Tibial artery (tissue), 4 donors: Measurements from ENCODE around the gene SLC22A13.

Source experiments
- DNase-seq, 2 donors: peaks; one replicate each; pipeline ENCODE4 v3.0.0-alpha.2; 2019
- H3K27ac ChIP-seq, 2 donors: fragments of 200-600 bp; sonication (generic) in 1 of 2; 1 replicate in 1 of 2; 2 replicates in 1 of 2; pipeline ENCODE4 v1.5.1; 2018 to 2019; ENCODE audit warnings: mild to moderate bottlenecking in 1 of 2
- H3K27me3 ChIP-seq, 2 donors: fragments of 200-600 bp; sonication (generic) in 1 of 2; one replicate each; pipeline versions ENCODE4 v1.5.1 to v1.6.0; 2016 to 2019
- H3K36me3 ChIP-seq, 3 donors: fragments of 200-600 bp; sonication (generic) in 2 of 3; one replicate each; pipeline ENCODE4 v1.5.1; 2016 to 2019; ENCODE audit warnings: mild to moderate bottlenecking in 2 of 3
- H3K4me1 ChIP-seq, 4 donors: fragments of 200-600 bp; sonication (generic) in 2 of 4; 1 replicate in 3 of 4; 2 replicates in 1 of 4; pipeline ENCODE4 v1.5.1; 2016 to 2019
- H3K4me3 ChIP-seq, 2 donors: fragments of 200-600 bp; sonication (generic) in 1 of 2; 1 replicate in 1 of 2; 2 replicates in 1 of 2; pipeline ENCODE4 v1.5.1; 2018 to 2019; ENCODE audit warnings: mild to moderate bottlenecking in 2 of 2
- H3K9me3 ChIP-seq, 3 donors: fragments of 200-600 bp; sonication (generic) in 1 of 3; one replicate each; pipeline ENCODE4 v1.5.1; 2016 to 2019
- intact Hi-C: fragments of 100-400 bp; cut with DNase I; formaldehyde crosslinking; loops from one replicate; pipeline ENCODE4 v1.15.0; 2023; ENCODE audit warnings: low total_unique reads
- TF ChIP-seq, protein P1 (sequence below), 2 experiments: fragments of 200-600 bp in 1 of 2; fragments of 450-650 bp in 1 of 2; IDR thresholded peaks; one replicate each; pipeline ENCODE4 v1.5.1; 2017 to 2019; ENCODE audit warnings: antibody characterized with exemption in 2 of 2, mild to moderate bottlenecking in 1 of 2, moderate library complexity in 1 of 2

Gene SLC22A13

DNA sequence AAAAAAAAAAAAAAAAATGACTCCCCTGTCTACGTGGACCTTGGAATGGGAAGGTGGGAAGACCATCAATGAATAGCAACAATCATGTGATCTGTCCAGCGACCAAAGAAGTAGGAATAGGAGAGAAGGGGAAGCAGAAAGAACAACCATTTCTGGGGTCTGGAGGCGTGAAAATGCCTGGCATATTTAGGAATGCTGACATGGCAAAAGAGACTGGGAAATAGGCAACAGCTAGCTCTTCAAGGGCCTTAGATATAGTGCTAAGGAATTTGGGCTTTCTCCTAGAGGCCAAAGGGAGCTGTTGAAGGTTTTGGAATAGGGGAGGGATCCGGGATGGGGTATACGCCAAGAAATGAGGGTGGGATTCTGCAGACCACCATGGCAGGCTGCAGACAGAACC is 5.9 kb downstream of the SLC22A13 start:
- no peak for DNase-seq
- Histone ChIP-seq H3K36me3 (peaks cover 8 to 20% (median 9%) of the 10 kb centered on the region in 3 donors), H3K27me3 (no peaks in the 10 kb centered on the region), H3K27ac (no peak overlapping the region), H3K9me3 (no peaks in the 10 kb centered on the region), H3K4me1 (no peaks in the 10 kb centered on the region), H3K4me3 (no peak overlapping the region)
- TF ChIP-seq, protein P1, sequence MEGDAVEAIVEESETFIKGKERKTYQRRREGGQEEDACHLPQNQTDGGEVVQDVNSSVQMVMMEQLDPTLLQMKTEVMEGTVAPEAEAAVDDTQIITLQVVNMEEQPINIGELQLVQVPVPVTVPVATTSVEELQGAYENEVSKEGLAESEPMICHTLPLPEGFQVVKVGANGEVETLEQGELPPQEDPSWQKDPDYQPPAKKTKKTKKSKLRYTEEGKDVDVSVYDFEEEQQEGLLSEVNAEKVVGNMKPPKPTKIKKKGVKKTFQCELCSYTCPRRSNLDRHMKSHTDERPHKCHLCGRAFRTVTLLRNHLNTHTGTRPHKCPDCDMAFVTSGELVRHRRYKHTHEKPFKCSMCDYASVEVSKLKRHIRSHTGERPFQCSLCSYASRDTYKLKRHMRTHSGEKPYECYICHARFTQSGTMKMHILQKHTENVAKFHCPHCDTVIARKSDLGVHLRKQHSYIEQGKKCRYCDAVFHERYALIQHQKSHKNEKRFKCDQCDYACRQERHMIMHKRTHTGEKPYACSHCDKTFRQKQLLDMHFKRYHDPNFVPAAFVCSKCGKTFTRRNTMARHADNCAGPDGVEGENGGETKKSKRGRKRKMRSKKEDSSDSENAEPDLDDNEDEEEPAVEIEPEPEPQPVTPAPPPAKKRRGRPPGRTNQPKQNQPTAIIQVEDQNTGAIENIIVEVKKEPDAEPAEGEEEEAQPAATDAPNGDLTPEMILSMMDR (IDR thresholded peaks at IDR 0.05) = no peak
- intact Hi-C loops = no loop called here

- peaks cover 9 to 31% (median 16%) of the 10 kb centered on the region in 3 donors for H3K36me3 ChIP-seq
- no peak overlapping the region for H3K27ac ChIP-seq
- TF ChIP-seq, protein P1 (IDR thresholded peaks at IDR 0.05) = no peak
- no peaks in the 10 kb centered on the region for H3K9me3 ChIP-seq
- H3K4me1 ChIP-seq = no peaks in the 10 kb centered on the region
- H3K27me3 ChIP-seq = no peaks in the 10 kb centered on the region
- no peak overlapping the region for H3K4me3 ChIP-seq
- no peak for DNase-seq
- intact Hi-C loops = no loop called here
Measured at GRCh38 chr3:38274864-38275649, 9.4 kb downstream of the SLC22A13 start.

GRCh38 chr3:38275658-38276057 is 10.0 kb downstream of the SLC22A13 start:
- H3K4me3 ChIP-seq = no peak overlapping the region
- no peak overlapping the region for H3K27ac ChIP-seq
- no peaks in the 10 kb centered on the region for H3K27me3 ChIP-seq
- DNase-seq = no peak
- peaks cover 9 to 31% (median 16%) of the 10 kb centered on the region in 3 donors for H3K36me3 ChIP-seq
- intact Hi-C loops = no loop called here
- no peaks in the 10 kb centered on the region for H3K4me1 ChIP-seq
- TF ChIP-seq, protein P1 (IDR thresholded peaks at IDR 0.05) = no peak
- H3K9me3 ChIP-seq = no peaks in the 10 kb centered on the region

DNA sequence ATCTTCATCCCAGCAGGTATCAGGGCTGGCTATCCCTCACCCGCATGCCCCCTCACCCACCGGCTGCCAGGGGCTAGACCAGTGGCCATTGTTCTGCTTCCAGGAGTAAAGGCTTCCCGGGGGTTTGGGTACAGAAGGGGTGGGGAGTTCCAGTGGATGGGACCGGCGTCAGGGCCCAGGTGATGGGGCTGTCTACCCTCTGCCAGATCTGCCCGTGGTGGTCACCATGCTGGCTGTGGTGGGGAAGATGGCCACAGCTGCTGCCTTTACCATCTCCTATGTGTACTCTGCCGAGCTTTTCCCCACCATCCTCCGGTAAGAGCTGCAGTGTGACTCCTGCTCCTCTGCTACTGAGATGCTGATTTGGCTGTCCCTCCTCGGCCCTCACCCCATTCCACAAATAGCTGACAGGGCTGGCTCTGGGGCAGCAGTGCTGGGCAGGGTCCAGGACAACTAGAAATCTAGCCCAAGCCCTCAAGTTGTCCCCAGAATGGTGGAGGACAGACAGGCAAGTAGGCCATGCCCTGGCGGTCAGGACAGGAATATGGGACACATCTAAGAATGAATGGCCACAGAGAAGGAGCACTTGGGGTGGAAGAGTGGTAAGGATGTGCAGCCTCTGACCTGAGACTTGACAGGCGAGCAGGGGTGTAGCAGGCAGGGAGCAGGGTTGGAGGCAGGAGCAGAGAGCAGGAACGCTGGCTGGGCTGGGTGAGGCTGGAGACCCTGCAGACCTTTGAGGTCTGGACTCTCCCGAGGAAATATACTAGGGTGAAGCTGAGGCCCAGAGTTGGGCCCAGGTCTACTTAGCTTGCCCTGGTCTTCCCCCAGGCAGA is 10.7 kb downstream of the SLC22A13 start:
- DNase-seq = no peak
- H3K4me1 ChIP-seq = no peaks in the 10 kb centered on the region
- H3K27me3 ChIP-seq = no peaks in the 10 kb centered on the region
- TF ChIP-seq, protein P1 (IDR thresholded peaks at IDR 0.05) = no peak
- intact Hi-C loops = no loop called here
- no peak overlapping the region for H3K4me3 ChIP-seq
- peaks cover 9 to 31% (median 16%) of the 10 kb centered on the region in 3 donors for H3K36me3 ChIP-seq
- H3K27ac ChIP-seq = no peak overlapping the region
- no peaks in the 10 kb centered on the region for H3K9me3 ChIP-seq

DNA sequence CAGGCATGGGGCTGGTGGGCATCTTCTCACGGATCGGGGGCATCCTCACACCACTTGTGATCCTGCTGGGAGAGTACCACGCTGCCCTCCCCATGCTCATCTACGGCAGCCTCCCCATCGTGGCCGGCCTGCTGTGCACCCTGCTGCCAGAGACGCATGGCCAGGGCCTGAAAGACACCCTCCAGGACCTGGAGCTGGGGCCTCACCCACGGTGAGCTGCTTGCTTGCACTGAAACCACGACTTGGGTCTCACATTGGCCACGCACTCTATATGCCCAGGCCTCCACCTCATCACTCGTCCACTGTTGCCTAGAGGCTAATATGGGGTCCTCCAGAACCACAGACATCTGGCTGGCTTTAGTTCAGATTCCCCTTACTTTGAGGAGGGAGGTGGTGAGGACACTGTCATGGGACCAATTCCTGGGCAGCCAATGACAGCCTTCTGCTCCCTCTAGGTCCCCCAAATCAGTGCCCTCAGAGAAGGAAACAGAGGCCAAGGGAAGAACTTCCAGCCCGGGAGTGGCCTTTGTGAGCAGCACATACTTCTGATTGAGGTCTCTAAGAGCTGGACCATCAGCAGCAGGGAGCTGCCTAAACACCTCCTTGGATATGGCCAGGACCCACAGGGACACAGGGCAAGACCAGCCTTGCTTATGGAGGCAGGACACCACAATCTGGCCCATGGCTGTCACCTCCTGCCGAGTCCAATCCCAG is 11.5 kb downstream of the SLC22A13 start:
- TF ChIP-seq, protein P1 (IDR thresholded peaks at IDR 0.05) = no peak
- peaks cover 9 to 31% (median 16%) of the 10 kb centered on the region in 3 donors for H3K36me3 ChIP-seq
- DNase-seq = no peak
- H3K4me1 ChIP-seq = no peaks in the 10 kb centered on the region
- no peak overlapping the region for H3K4me3 ChIP-seq
- no peaks in the 10 kb centered on the region for H3K9me3 ChIP-seq
- H3K27me3 ChIP-seq = no peaks in the 10 kb centered on the region
- intact Hi-C loops = no loop called here
- no peak overlapping the region for H3K27ac ChIP-seq
